ENCODE data around the gene ATAD3B. TPM values are rescaled to one million over a fixed set of nuclear protein-coding genes. Genes with fewer than 3 reads are reported as not detected.
"Not testable (repeated sequence)": the region's sequence is repeated elsewhere in the genome, so short reads cannot be mapped to it uniquely, and the experiment has no call there.

ATAD3B gene
- total RNA-seq, 1 experiment from 2014 or later = 13.9 TPM

- H3K4me1 ChIP-seq (ENCODE audit: low read length); H3K27ac ChIP-seq (ENCODE audit: low read length); H3K36me3 ChIP-seq (ENCODE audit: insufficient read depth, low read length); H3K4me3 ChIP-seq (ENCODE audit: low read length); H3K4me2 ChIP-seq (ENCODE audit: low read depth, low read length, poor library complexity, severe bottlenecking); H3K9ac ChIP-seq (ENCODE audit: low read length); H3K9me2 ChIP-seq (replicated peaks; ENCODE audit: insufficient read depth, low read length); H2AFZ ChIP-seq (ENCODE audit: low read length); DNase-seq; H4K20me1 ChIP-seq (ENCODE audit: insufficient read depth, low read depth, low read length); H3K27me3 ChIP-seq (ENCODE audit: low read length); H3K9me3 ChIP-seq (ENCODE audit: low read length): not testable (repeated sequence)
- H3K79me2 ChIP-seq (ENCODE audit: low read length) = peaks cover 21% of the 10 kb centered on the region
Measured at GRCh38 chr1:1516923-1517322, 45.4 kb downstream of the ATAD3B start.

GRCh38 chr1:1517973-1518620 lies 46.5 kb downstream of the ATAD3B start:
- Histone ChIP-seq H3K4me1 (ENCODE audit: low read length) (peaks cover 6% of the 10 kb centered on the region), H3K4me3 (ENCODE audit: low read length) (no peak overlapping the region), H3K9me2 (replicated peaks; ENCODE audit: insufficient read depth, low read length) (no peaks in the 10 kb centered on the region), H3K9ac (ENCODE audit: low read length) (no peak overlapping the region), H3K9me3 (ENCODE audit: low read length) (no peaks in the 10 kb centered on the region), H2AFZ (ENCODE audit: low read length) (no peak overlapping the region), H3K27ac (ENCODE audit: low read length) (no peak overlapping the region), H3K27me3 (ENCODE audit: low read length) (no peaks in the 10 kb centered on the region), H3K4me2 (ENCODE audit: low read depth, low read length, poor library complexity, severe bottlenecking) (no peak overlapping the region), H3K36me3 (ENCODE audit: insufficient read depth, low read length) (no peaks in the 10 kb centered on the region; the same call in 1 of the 2 replicates), H4K20me1 (ENCODE audit: insufficient read depth, low read depth, low read length) (0 out of 2 replicates have a peak, but pooled peaks cover 3% of the 10 kb centered on the region), H3K79me2 (ENCODE audit: low read length) (peaks cover 18% of the 10 kb centered on the region)
- no peak for DNase-seq

- not testable (repeated sequence) for H3K4me1 ChIP-seq (ENCODE audit: low read length); H3K27me3 ChIP-seq (ENCODE audit: low read length); H2AFZ ChIP-seq (ENCODE audit: low read length); H3K4me2 ChIP-seq (ENCODE audit: low read depth, low read length, poor library complexity, severe bottlenecking); H3K36me3 ChIP-seq (ENCODE audit: insufficient read depth, low read length); H3K9ac ChIP-seq (ENCODE audit: low read length); DNase-seq; H4K20me1 ChIP-seq (ENCODE audit: insufficient read depth, low read depth, low read length); H3K9me3 ChIP-seq (ENCODE audit: low read length); H3K9me2 ChIP-seq (replicated peaks; ENCODE audit: insufficient read depth, low read length); H3K27ac ChIP-seq (ENCODE audit: low read length); H3K4me3 ChIP-seq (ENCODE audit: low read length)
- H3K79me2 ChIP-seq (ENCODE audit: low read length) = peaks cover 14% of the 10 kb centered on the region
Measured at GRCh38 chr1:1518621-1519007, 47.0 kb downstream of the ATAD3B start.

- H3K36me3 ChIP-seq (ENCODE audit: insufficient read depth, low read length); H3K4me3 ChIP-seq (ENCODE audit: low read length); H3K4me1 ChIP-seq (ENCODE audit: low read length); H3K9me2 ChIP-seq (replicated peaks; ENCODE audit: insufficient read depth, low read length); H3K4me2 ChIP-seq (ENCODE audit: low read depth, low read length, poor library complexity, severe bottlenecking); H3K9me3 ChIP-seq (ENCODE audit: low read length); DNase-seq; H4K20me1 ChIP-seq (ENCODE audit: insufficient read depth, low read depth, low read length); H3K79me2 ChIP-seq (ENCODE audit: low read length); H3K9ac ChIP-seq (ENCODE audit: low read length); H2AFZ ChIP-seq (ENCODE audit: low read length); H3K27ac ChIP-seq (ENCODE audit: low read length); H3K27me3 ChIP-seq (ENCODE audit: low read length): not testable (repeated sequence)
Measured at GRCh38 chr1:1519805-1520505, 48.4 kb downstream of the ATAD3B start.

GRCh38 chr1:1521331-1521730 lies 49.8 kb downstream of the ATAD3B start:
- Histone ChIP-seq H3K27ac (ENCODE audit: low read length) (no peak overlapping the region), H3K9ac (ENCODE audit: low read length) (no peak overlapping the region), H3K4me1 (ENCODE audit: low read length) (no peaks in the 10 kb centered on the region), H3K4me3 (ENCODE audit: low read length) (no peak overlapping the region), H4K20me1 (ENCODE audit: insufficient read depth, low read depth, low read length) (no peaks in the 10 kb centered on the region), H3K36me3 (ENCODE audit: insufficient read depth, low read length) (no peaks in the 10 kb centered on the region), H2AFZ (ENCODE audit: low read length) (no peak overlapping the region), H3K9me3 (ENCODE audit: low read length) (no peaks in the 10 kb centered on the region), H3K4me2 (ENCODE audit: low read depth, low read length, poor library complexity, severe bottlenecking) (no peak overlapping the region), H3K79me2 (ENCODE audit: low read length) (no peaks in the 10 kb centered on the region), H3K27me3 (ENCODE audit: low read length) (no peaks in the 10 kb centered on the region), H3K9me2 (replicated peaks; ENCODE audit: insufficient read depth, low read length) (no peaks in the 10 kb centered on the region)
- DNase-seq = no peak

GRCh38 chr1:1522536-1522935 lies 51.0 kb downstream of the ATAD3B start:
- H3K36me3 ChIP-seq (ENCODE audit: insufficient read depth, low read length) = not testable (repeated sequence)

GRCh38 chr1:1523226-1523625 lies 51.7 kb downstream of the ATAD3B start:
- not testable (repeated sequence) for H3K9me2 ChIP-seq (replicated peaks; ENCODE audit: insufficient read depth, low read length); H2AFZ ChIP-seq (ENCODE audit: low read length); H3K27ac ChIP-seq (ENCODE audit: low read length); H3K27me3 ChIP-seq (ENCODE audit: low read length); H3K9me3 ChIP-seq (ENCODE audit: low read length); H3K4me2 ChIP-seq (ENCODE audit: low read depth, low read length, poor library complexity, severe bottlenecking); H3K36me3 ChIP-seq (ENCODE audit: insufficient read depth, low read length); DNase-seq; H4K20me1 ChIP-seq (ENCODE audit: insufficient read depth, low read depth, low read length); H3K4me3 ChIP-seq (ENCODE audit: low read length); H3K79me2 ChIP-seq (ENCODE audit: low read length); H3K4me1 ChIP-seq (ENCODE audit: low read length); H3K9ac ChIP-seq (ENCODE audit: low read length)

More at GRCh38 chr1:1522536-1522935, 51.0 kb downstream of the ATAD3B start:
- not testable (repeated sequence) for H3K9me2 ChIP-seq (replicated peaks; ENCODE audit: insufficient read depth, low read length); H3K4me2 ChIP-seq (ENCODE audit: low read depth, low read length, poor library complexity, severe bottlenecking); H3K4me1 ChIP-seq (ENCODE audit: low read length); H3K4me3 ChIP-seq (ENCODE audit: low read length); H3K27ac ChIP-seq (ENCODE audit: low read length); H4K20me1 ChIP-seq (ENCODE audit: insufficient read depth, low read depth, low read length); H3K9ac ChIP-seq (ENCODE audit: low read length); H3K27me3 ChIP-seq (ENCODE audit: low read length); H3K79me2 ChIP-seq (ENCODE audit: low read length); H3K9me3 ChIP-seq (ENCODE audit: low read length); H2AFZ ChIP-seq (ENCODE audit: low read length); DNase-seq

- H3K9me2 ChIP-seq (replicated peaks; ENCODE audit: insufficient read depth, low read length); H3K4me1 ChIP-seq (ENCODE audit: low read length); H2AFZ ChIP-seq (ENCODE audit: low read length); H3K27ac ChIP-seq (ENCODE audit: low read length); H3K36me3 ChIP-seq (ENCODE audit: insufficient read depth, low read length); H4K20me1 ChIP-seq (ENCODE audit: insufficient read depth, low read depth, low read length); H3K9ac ChIP-seq (ENCODE audit: low read length); H3K4me3 ChIP-seq (ENCODE audit: low read length); H3K79me2 ChIP-seq (ENCODE audit: low read length); H3K9me3 ChIP-seq (ENCODE audit: low read length); H3K4me2 ChIP-seq (ENCODE audit: low read depth, low read length, poor library complexity, severe bottlenecking); DNase-seq; H3K27me3 ChIP-seq (ENCODE audit: low read length): not testable (repeated sequence)
Measured at GRCh38 chr1:1523651-1524050, 52.1 kb downstream of the ATAD3B start.
